OCI-LY7 (cell line): ENCODE data around the gene BTBD2. TPM values are rescaled to one million over a fixed set of nuclear protein-coding genes. Genes with fewer than 3 reads are reported as not detected.

Experiments used
- BruUV-seq: library from RNA; stranded (reverse); fragments of 400-500 nt; replicated peaks from 2 replicates; lab custom pipeline; 2021; lab: Mats Ljungman, UMichigan
- CTCF ChIA-PET: fragments of 300-600 bp; sonication (Branson Sonifier 250); formaldehyde crosslinking; loops from one replicate; lab custom pipeline; 2022; ENCODE audit warnings: antibody characterized with exemption; ENCODE audit not compliant: unreplicated experiment; lab: Charles Lee
- POLR2A ChIA-PET: fragments of 300-600 bp; sonication (Branson Sonifier 250); formaldehyde crosslinking; loops from one replicate; lab custom pipeline; 2022; ENCODE audit warnings: antibody characterized with exemption; lab: Charles Lee
- DNase-seq: peaks from one replicate; pipeline ENCODE4 v3.0.0-alpha.2; 2015; ENCODE audit warnings: low spot score
- H2AFZ ChIP-seq: fragments of 200-600 bp; sonication (generic), shearing (Covaris generic); 2 replicates; pipeline ENCODE4 v1.6.1; 2014; ENCODE audit warnings: mild to moderate bottlenecking, antibody characterized with exemption, low read length, moderate library complexity
- H3K27ac ChIP-seq: fragments of 200-600 bp; sonication (generic); 2 replicates; pipeline ENCODE4 v1.5.1; 2014; ENCODE audit warnings: mixed run types, low read depth, mild to moderate bottlenecking, moderate library complexity, low read length, inconsistent platforms; ENCODE audit not compliant: poor library complexity, severe bottlenecking
- H3K36me3 ChIP-seq: fragments of 200-600 bp; sonication (generic); 2 replicates; pipeline ENCODE4 v1.6.1; 2014; ENCODE audit warnings: mild to moderate bottlenecking, antibody characterized with exemption, low read length, moderate library complexity, mixed read lengths; ENCODE audit not compliant: insufficient read depth
- H3K4me1 ChIP-seq: fragments of 200-600 bp; sonication (generic); 2 replicates; pipeline ENCODE4 v1.5.1; 2014; ENCODE audit warnings: mild to moderate bottlenecking, low read length; ENCODE audit not compliant: insufficient read depth, poor library complexity, severe bottlenecking
- H3K4me2 ChIP-seq: fragments of 200-600 bp; sonication (generic); 2 replicates; pipeline ENCODE4 v1.6.1; 2014; ENCODE audit warnings: mild to moderate bottlenecking, low read length
- H3K4me3 ChIP-seq: fragments of 200-600 bp; sonication (generic); 2 replicates; pipeline ENCODE4 v1.5.1; 2014; ENCODE audit warnings: mild to moderate bottlenecking, low read depth, low read length; ENCODE audit not compliant: poor library complexity, severe bottlenecking
- H3K79me2 ChIP-seq: fragments of 200-600 bp; sonication (generic); 2 replicates; pipeline ENCODE4 v1.6.1; 2016; ENCODE audit warnings: low read depth, mild to moderate bottlenecking, low read length, moderate library complexity, mixed read lengths; ENCODE audit not compliant: insufficient read depth
- H3K9me2 ChIP-seq: fragments of 200-600 bp; sonication (generic); 2 replicates; pipeline ENCODE4 v1.6.1; 2016; ENCODE audit warnings: mild to moderate bottlenecking, low read length, mixed read lengths; ENCODE audit not compliant: insufficient read depth
- H3K9me3 ChIP-seq: fragments of 200-600 bp; sonication (generic); 2 replicates; pipeline ENCODE4 v1.6.1; 2014; ENCODE audit warnings: mild to moderate bottlenecking, mixed run types, low read length, mixed read lengths
- H4K20me1 ChIP-seq: fragments of 200-600 bp; sonication (generic); 2 replicates; pipeline ENCODE4 v1.6.1; 2014; ENCODE audit warnings: mild to moderate bottlenecking, antibody characterized with exemption, low read length, moderate library complexity, mixed read lengths; ENCODE audit not compliant: insufficient read depth
- EZH2phosphoT487 ChIP-seq: fragments of 200-600 bp; sonication (generic); IDR thresholded peaks from 2 replicates; pipeline ENCODE4 v1.6.1; 2018; ENCODE audit warnings: low read depth, borderline replicate concordance, mild to moderate bottlenecking, mixed run types, antibody characterized with exemption, low read length, moderate library complexity, mixed read lengths
- intact Hi-C: fragments of 100-400 bp; cut with micrococcal nuclease; formaldehyde crosslinking; loops from one replicate; pipeline ENCODE4 v1.10.0; 2022; ENCODE audit not compliant: unreplicated experiment
- total RNA-seq, 2 experiments: library from RNA; depleted of rRNA in 1 of 2; stranded (reverse); fragments of >200 nt in 1 of 2; shearing (Covaris generic) in 1 of 2; gene quantifications; 2 replicates each; pipeline ENCODE4 v1.2.3, GENCODE V29; 2014 to 2022
- TF ChIP-seq, protein P1 (sequence below): fragments of 200-600 bp; sonication (generic); conservative IDR thresholded peaks from 2 replicates; pipeline ENCODE4 v1.5.1; 2014; ENCODE audit warnings: mild to moderate bottlenecking, antibody characterized with exemption, low read length, moderate library complexity, mixed read lengths

BTBD2 gene
- total RNA-seq, 2 experiments from 2014 or later: 53.9 to 91.6 TPM

DNA sequence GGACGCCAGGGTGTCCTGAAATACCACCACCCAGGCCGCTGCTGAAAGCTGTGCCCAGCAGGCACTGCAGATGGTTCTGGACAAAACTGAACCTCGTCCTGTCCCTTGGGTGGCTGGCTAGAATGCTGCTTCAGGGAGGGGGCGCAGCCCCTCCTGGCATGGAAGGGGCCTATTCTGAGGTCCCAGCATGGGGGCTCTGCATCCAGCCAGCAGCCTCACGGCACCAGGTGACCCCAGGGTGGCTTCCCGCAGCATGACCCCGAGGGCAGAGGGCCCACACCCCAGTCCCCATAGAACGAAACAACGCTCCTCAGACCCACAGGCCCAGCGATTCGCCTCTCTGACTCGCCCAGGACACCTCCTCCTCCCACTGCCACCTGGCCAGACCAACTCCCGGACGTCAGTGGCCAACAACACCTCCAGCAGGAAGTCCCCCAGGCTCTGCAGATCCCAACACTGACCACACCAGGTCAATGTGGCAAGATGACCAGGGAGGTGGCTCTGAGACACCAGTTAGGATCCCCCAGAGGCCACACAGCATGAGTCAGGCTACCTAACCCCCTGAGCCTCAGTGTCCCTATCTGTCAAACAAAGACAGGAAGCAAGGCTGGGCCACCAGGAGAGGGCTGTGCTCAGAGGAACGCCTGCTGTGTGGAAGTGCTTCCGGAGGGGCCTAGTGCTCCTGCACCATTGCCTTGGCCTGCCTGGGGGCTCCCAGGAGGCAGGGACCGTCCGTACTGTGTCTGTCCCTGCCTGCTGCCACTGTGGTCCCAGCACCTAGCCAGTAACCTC, 29.4 kb upstream of the BTBD2 start:
- H3K4me3 ChIP-seq: no peak overlapping the region
- TF ChIP-seq EZH2phosphoT487: no peak
- TF ChIP-seq, protein P1, sequence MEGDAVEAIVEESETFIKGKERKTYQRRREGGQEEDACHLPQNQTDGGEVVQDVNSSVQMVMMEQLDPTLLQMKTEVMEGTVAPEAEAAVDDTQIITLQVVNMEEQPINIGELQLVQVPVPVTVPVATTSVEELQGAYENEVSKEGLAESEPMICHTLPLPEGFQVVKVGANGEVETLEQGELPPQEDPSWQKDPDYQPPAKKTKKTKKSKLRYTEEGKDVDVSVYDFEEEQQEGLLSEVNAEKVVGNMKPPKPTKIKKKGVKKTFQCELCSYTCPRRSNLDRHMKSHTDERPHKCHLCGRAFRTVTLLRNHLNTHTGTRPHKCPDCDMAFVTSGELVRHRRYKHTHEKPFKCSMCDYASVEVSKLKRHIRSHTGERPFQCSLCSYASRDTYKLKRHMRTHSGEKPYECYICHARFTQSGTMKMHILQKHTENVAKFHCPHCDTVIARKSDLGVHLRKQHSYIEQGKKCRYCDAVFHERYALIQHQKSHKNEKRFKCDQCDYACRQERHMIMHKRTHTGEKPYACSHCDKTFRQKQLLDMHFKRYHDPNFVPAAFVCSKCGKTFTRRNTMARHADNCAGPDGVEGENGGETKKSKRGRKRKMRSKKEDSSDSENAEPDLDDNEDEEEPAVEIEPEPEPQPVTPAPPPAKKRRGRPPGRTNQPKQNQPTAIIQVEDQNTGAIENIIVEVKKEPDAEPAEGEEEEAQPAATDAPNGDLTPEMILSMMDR: no peak
- H4K20me1 ChIP-seq: 0 out of 2 replicates have a peak, but pooled peaks cover 6% of the 10 kb centered on the region
- peaks cover 79% of the 10 kb centered on the region for H3K36me3 ChIP-seq
- no peak overlapping the region for H3K4me2 ChIP-seq
- H3K9me3 ChIP-seq: no peaks in the 10 kb centered on the region
- H3K79me2 ChIP-seq: peaks cover 25% of the 10 kb centered on the region
- intact Hi-C loops: no loop called here
- no peaks in the 10 kb centered on the region for H3K9me2 ChIP-seq
- peaks cover 58% of the 10 kb centered on the region for H3K4me1 ChIP-seq
- no peak overlapping the region for H2AFZ ChIP-seq
- ChIA-PET CTCF (no interaction called here), POLR2A (no interaction called here)
- DNase-seq: no peak
- no TSS peak for BruUV-seq
- peak overlapping the region; percentile 68 for H3K27ac ChIP-seq

DNA sequence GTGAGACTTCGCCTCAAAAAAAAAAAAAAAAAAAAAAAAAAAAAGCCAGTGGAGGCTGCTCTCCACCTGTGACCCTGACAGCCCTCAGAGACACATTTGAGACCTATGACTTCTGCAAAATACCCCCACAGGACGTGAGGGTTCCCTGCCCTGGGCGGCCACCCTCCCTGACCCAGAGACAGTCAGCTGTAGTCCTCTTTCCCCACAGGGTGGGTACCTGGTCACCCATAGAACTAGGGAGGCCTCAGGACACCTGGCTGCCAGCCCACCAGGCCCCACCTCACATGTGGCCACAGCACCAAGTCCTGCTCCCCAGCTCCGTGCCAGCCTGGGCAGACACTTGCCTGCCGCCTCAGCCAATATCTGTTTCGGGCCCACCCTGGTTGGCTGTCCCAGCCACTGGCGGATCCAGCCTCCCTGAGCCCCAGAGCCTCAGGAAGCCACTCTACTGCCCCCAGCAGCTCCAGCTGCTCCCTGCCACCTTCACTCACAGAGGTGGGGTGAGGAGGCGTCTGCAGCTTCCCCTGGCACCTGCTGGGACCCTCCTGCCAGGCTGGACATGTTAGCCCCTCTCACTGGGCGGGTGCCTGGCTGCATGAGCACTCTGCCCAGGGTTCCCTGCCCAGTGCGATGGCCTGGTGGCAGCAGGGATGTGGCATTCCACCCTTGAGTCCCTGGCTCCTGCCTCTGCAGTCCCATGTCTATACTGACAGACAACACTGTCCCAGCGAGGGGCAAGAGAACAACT, 28.6 kb upstream of the BTBD2 start:
- Histone ChIP-seq H3K4me1 (peaks cover 51% of the 10 kb centered on the region), H3K4me2 (peak overlapping the region; percentile 8; the same call in 1 of the 2 replicates), H4K20me1 (no peaks in the 10 kb centered on the region), H3K4me3 (no peak overlapping the region), H3K9me3 (no peaks in the 10 kb centered on the region), H3K27ac (peak overlapping the region; percentile 68), H3K9me2 (no peaks in the 10 kb centered on the region), H3K79me2 (peaks cover 17% of the 10 kb centered on the region), H3K36me3 (peaks cover 85% of the 10 kb centered on the region), H2AFZ (no peak overlapping the region)
- intact Hi-C loops: no loop called here
- no TSS peak for BruUV-seq
- TF ChIP-seq, protein P1: no peak; the same call in 1 of the 2 replicates
- no peak for TF ChIP-seq EZH2phosphoT487
- DNase-seq: peak; percentile 46
- ChIA-PET CTCF (no interaction called here), POLR2A (interaction anchor here (0.6 kb wide), 1 partner anchor 162 kb away, joined by 3 read pairs; no protein-coding TSS in a partner anchor)
